HG03103 (cell line): Measurements from ENCODE around the gene QRFP.

Experiments
- ATAC-seq: cut with Tn5 transposase; IDR thresholded peaks from one replicate; pipeline ENCODE4 v1.9.1; 2021; ENCODE audit warnings: low read depth; ENCODE audit not compliant: unreplicated experiment

QRFP gene

DNA sequence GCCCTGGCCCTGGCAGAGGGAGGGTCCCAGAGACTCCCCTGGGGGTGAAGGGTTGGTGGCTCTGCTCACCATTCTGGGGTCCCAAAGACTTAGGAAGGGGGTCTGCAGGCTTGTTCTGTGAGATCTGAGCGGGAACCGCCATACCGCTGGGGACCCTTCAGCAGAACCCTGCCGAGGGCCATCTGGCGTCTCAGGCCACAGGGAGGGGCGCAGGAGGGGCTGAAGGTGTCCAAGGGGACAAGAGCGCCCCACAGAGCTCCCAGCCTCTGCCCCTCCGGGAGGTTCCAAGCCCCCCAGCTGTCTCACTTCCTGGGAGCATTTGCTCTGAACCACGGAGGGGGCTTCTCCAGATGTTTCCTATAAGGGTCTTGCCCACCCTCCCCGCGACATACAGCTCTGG, 37.6 kb upstream of the QRFP start:
- ATAC-seq = no peak

- ATAC-seq = no peak
Measured at GRCh38 chr9:130933114-130934046, 36.8 kb upstream of the QRFP start.

DNA sequence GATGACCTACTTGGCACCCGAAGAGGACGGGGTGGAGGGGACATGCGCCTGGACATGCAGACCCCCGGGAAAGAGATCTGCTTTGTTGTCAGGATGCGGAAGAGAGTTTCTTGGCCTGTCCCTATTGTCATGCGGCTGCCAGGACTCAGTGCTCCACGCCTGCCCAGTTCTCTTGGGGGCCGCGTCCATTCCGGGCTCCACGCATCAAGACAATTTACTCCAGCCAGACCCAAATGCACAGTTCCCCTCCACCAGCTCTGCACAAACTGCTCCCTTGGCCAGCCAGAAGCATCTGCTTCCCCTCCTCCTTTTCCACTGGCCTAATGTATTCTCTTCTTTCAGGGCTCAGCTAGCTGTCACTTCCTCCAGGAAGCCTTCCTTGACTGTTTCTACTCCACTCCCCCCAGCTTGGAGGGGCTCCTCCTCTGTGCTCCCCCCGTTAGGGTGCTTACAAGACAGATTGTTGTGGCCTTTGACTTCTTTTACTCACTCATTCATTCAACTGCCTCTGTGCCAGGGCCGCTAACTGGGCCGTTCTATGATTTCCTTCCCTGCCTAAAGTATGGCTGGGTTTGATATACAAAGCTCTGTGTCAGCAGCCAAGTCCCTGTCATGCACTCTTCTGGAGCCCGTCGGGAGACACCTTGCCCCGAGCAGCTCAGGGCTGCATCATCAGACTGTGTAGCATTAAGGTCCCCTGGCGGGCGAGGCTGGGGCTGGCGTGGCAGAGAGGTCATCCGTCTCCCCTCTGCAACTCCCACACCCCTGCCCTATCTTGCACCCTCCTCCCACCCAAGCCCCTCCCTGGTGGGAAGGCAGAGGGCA, 35.9 kb upstream of the QRFP start:
- no peak for ATAC-seq

- ATAC-seq = peak; percentile 42
Measured at GRCh38 chr9:130931508-130932254, 35.1 kb upstream of the QRFP start.

- ATAC-seq = no peak
Measured at GRCh38 chr9:130930804-130931349, 34.3 kb upstream of the QRFP start.

DNA sequence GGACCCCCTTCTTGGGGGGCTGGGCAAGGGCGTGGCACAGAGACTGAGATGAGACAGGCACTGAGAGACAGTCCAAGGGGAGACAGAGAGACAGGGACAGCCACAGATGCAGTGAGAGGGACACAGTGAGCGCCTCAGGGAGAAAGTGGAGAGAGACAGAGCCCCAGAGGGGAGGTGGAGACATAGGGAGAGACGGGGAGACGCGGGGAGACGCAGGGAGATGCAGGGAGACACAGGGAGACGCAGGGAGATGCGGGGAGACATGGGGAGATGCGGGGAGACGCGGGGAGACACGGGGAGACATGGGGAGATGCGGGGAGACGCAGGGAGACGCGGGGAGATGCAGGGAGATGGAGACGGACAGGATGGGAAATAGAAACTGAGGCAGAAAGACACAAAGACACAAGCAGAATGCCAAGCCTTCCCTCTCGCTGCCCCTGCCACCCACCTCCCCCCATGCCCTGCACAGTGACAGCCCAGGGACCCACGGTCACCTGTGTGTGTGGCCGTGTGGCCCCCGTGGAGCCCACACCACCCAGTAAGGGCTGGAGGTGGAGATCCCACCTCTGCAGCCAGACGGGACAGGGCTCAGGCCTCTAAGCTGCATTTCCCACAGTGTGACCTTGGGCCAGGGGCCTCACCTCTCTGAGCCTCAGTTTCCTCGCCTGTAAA, 33.7 kb upstream of the QRFP start:
- ATAC-seq = no peak

DNA sequence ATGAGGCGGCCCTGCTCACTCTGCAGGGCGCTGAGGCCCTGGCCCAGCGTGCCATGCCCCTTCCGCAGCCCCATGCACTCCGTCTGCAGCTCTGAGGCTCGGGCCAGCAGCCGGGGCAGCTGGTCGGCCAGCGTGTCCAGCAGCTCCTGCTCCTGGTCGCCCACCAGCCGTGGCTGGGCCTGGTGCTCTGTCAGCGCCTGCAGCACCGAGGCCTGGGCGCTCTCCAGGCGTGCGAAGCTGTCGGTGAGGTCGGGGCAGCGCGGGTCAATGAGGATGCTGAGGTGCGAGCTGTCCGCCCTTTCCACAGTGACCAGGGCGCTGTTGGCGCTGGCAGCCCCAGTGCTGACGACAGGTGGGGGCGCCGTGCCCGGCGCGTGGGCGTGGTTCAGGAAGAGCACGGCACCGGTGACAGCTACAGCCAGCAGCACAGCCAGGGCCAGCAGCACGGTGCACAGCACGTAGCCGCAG, 33.0 kb upstream of the QRFP start:
- no peak for ATAC-seq

DNA sequence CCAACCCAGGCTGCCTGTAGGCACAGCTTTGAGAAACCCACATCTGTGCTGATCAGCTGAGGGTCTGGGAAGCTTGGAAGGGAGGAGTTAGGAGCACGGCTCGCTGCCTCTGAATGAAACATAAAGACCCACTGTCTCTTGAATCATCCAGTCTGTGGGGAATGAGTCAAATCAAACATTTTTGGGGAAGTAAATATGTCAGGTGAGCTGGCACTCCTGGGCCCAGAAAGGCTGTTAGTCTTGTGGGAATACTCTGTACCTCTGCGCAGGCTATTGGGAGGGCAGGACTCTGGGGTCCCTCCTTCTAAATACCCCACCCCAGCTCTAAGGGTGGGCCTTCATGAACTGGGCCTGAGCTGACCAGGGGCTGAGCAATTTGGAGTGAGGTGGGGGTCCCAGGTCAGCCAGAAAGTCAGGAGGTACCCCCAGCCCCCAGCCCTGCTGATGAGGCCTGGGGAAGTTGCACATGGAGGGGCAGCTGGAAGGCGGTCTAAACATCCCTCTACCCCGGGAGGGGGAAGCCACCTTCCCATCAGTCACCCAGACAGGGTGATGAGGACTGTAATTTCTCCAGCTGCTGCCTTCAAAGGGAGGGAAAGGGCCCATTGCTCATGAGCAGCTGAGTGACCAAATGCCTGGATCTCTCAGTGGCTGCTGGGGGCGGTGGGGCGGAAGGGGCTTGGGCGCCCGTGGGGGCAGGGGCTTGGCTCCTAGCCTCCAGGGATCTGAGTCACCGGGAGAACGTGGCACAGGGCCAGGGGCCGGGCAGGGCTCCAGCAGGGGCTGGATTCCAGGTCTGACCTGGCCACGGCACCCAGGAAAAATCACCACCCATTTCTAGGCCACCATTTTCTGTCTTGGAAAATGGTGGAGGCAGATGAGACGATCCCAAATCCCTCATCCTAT, 31.6 kb upstream of the QRFP start:
- ATAC-seq = peak; percentile 41

GRCh38 chr9:130927338-130927737, 30.7 kb upstream of the QRFP start:
- ATAC-seq = no peak

DNA sequence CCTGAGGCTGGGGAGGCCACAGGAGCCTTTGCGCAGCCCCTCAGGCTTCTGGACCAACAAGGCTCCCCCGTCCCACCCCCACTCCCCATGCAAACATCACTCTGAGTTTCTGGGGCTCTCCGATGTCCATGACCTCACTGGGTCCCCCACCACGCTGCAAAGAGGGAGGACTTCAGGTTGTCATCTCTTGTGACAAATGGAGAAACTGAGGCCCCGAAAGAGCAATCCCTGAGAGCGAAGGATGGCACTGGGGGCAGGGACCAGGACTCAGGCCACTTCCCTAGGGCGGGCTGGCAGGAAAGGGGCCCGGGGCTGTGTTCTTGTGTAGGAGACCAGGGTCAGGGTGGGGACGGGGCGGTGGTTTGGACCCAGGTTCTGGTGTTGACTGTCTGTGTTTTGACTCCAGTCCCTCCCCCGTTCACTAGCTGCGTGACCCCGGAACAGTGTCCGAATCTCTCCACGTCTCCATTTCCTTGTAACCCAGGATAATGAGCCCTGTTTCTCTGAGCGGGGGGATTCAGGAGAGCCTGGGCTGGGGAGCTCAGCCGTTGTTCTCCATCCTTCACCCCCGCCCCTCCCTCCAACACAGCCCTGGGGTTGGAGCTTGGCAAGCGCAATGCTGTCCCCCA, 28.6 kb upstream of the QRFP start:
- ATAC-seq = no peak

DNA sequence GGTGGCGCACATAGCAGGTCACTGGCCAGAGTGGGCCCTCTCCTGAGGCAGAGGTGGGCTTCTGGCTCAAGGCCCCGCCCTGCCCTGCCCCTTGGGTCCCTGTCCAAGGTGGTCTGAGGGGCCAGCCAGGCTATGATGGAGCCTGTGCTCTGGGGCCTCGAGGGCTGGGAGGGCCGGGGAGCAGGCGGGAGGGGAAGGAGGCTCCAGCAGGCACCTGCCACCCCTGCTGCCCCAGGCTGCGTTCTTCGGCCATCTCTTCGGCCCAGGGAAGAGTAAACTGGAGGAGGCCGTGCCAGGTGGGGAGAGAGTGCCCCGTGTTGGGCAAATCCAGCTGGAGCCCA, 27.8 kb upstream of the QRFP start:
- ATAC-seq = no peak

DNA sequence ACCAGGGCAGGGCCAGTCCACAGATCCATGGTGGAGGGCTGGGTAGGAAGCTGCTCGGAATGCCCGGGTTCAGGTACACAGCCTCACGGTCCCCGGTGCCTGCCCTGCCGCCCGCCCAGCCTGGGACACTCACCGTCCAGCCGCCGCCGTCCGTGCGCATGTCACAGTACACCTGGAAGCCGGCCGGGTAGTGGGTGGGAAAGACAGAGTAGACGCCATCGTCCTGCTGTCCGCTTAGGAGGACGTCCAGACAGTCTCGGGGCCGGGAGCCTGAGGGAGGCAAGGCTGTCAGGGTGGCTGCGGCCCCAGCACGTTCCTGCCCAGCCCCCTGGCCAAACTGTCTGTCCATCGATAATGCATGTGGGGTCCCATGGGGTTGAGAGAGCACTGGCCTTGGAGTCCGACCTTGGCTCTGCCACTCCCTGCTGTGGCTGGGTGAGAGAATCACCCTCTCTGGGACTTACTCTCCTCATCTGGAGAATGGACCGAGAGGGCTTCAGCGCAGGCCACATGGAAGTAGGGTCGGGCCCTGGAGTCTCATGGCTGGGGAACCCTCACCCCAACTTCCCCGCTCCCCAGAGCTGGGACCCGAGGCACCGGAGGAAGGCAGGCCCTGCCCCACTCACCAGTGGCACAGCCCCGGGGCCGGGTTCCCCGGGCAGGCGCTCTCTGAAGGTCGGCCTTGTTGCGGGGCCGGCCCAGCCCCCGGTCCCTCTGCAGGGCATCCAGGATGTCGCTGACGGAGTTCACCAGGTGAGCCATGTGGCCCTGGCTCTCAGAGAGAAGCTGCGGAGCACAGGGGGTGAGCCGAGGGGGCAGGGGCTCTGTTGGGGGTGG, 27.2 kb upstream of the QRFP start:
- ATAC-seq = no peak

DNA sequence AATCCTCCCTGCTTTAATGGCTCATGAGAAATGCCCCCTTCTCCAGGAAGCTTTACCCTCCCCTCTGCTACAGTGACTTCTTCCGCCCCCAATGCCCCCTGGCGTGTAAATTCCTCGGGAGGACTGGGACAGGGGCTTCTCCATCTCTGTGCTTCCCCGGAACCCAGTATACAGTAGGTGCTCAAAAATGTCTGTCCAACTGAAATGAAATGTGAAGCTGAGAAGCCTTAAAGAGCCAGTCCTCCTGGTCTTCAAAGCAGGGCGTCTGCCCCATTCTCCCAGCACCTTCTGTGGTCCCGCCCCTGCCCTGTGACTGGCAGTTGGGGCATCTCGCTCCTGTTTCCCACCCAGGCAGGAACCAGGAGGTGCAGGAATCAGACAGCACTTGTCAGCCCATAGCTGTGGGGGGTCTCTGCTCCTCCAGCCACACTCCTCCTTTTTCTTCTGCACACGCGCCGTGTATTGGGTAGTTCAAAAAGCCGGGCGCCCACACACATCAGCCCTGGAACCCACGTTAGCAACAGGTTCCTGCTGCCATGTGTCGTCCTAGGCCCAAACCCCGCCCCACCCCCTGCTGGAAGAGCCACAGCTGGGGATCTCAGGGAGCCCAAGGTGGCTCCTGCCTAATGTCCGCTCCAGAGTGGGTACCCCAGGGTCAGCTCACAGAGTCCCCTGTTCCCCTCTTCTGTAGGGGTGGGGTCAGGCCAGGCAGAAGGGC, 26.4 kb upstream of the QRFP start:
- ATAC-seq = no peak

DNA sequence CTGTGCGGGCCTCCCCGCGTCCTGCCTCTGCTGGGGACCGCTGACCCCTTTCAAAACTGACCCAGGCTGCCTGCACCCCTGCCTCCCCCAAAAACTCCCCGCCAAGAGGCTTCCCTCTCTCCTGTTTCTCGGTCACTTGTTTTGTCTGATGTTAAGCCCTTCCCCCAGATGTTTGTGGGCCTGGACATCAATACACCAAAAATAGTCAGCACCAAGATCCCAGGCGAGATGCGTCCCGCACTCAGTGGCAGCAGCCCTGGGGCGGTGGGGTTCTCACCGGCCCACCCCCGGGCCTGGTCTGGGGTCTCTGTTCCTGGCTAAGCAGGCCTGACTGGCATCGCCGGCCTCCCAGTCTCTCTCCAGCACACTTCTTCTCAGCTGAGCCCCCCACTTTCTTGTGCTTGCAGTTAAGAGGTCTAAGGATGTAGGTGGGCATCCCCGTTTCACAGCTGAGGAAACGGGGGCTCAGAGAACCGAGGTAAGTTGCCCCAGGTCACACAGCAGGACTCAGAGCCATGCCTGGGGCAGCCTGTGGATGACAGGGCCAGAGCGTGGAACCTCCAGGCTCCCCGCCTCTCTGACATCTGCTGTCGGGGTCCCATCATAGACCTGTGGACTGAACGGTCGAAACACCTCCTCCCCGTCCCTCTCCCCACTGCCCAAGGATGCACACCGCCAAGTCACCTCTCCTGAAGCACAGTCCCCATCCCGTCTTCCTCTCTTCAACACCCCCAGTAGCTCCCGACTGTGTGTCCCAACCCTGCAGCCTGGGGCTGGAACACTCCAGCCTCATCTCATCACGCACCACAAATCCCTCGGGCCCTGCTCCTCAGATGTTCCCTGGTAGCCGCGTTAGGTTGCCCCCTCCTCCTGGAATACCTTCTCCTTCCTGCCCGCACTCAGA, 25.6 kb upstream of the QRFP start:
- no peak for ATAC-seq

- ATAC-seq = no peak
Measured at GRCh38 chr9:130921300-130921988, 24.8 kb upstream of the QRFP start.
